B cell (primary cell): ENCODE results near the gene VEGFB. TPM values are rescaled to one million over a fixed set of nuclear protein-coding genes. Genes with fewer than 3 reads are reported as not detected.

Source experiments
- ATAC-seq: fragments of 200-7000 bp; cut with Tn5 transposase; one replicate; pipeline ENCODE4 v1.10.0; 2021; ENCODE audit warnings: low read depth, mild to moderate bottlenecking, moderate number of reproducible peaks, moderate library complexity
- CTCF ChIA-PET: fragments of 350-600 bp; sonication (Branson Sonifier 250); formaldehyde crosslinking; loops from one replicate; lab custom pipeline; 2021; ENCODE audit warnings: antibody characterized with exemption, inconsistent platforms; lab: Charles Lee
- POLR2A ChIA-PET: fragments of 350-600 bp; sonication (Branson Sonifier 250); formaldehyde crosslinking; loops from one replicate; lab custom pipeline; 2021; ENCODE audit warnings: antibody characterized with exemption; lab: Charles Lee
- DNase-seq: peaks from one replicate; pipeline ENCODE4 v3.0.0; 2013
- H2AFZ ChIP-seq: 2 replicates; pipeline ENCODE4 v1.6.1; 2012; ENCODE audit warnings: mild to moderate bottlenecking, low read depth, low read length; ENCODE audit not compliant: insufficient read depth, poor library complexity, severe bottlenecking
- H3K27ac ChIP-seq, 2 donors: 1 replicate in 1 of 2; 2 replicates in 1 of 2; pipeline ENCODE4 v1.5.1; 2012 to 2013; ENCODE audit warnings: low read length in 2 of 2, mild to moderate bottlenecking in 2 of 2, moderate library complexity in 1 of 2
- H3K27me3 ChIP-seq, 4 experiments: fragments of 200-600 bp in 1 of 4; sonication (generic) in 1 of 4; replicated peaks in 1 of 4; 1 replicate in 2 of 4; 2 replicates in 2 of 4; pipeline versions ENCODE4 v1.6.1 to v1.7.0; 2013 to 2016; ENCODE audit warnings: low read length in 3 of 4, mild to moderate bottlenecking in 2 of 4, mixed read lengths in 1 of 4, moderate library complexity in 1 of 4; ENCODE audit not compliant: insufficient read depth in 4 of 4, control insufficient read depth in 3 of 4; ENCODE audit errors: control extremely low read depth in 1 of 4
- H3K36me3 ChIP-seq, 2 experiments: replicated peaks in 1 of 2; 1 replicate in 1 of 2; 2 replicates in 1 of 2; pipeline versions ENCODE4 v1.6.1 to v1.7.1; 2013; ENCODE audit warnings: low read length in 1 of 2; ENCODE audit not compliant: insufficient read depth in 2 of 2, control insufficient read depth in 1 of 2; ENCODE audit errors: control extremely low read depth in 1 of 2, extremely low read depth in 1 of 2
- H3K4me1 ChIP-seq, 2 donors: fragments of 200-600 bp in 1 of 2; sonication (generic) in 1 of 2; 1 replicate in 1 of 2; 2 replicates in 1 of 2; pipeline versions ENCODE4 v1.5.1 to v1.6.1; 2013 to 2017; ENCODE audit warnings: low read length in 2 of 2; ENCODE audit not compliant: control insufficient read depth in 2 of 2, insufficient read depth in 2 of 2
- H3K4me2 ChIP-seq: replicated peaks from 2 replicates; pipeline ENCODE3; 2012; ENCODE audit warnings: mild to moderate bottlenecking, low read depth, low read length; ENCODE audit not compliant: poor library complexity, severe bottlenecking
- H3K4me3 ChIP-seq, 5 experiments: fragments of 200-600 bp in 1 of 5; sonication (generic) in 1 of 5; 1 replicate in 3 of 5; 2 replicates in 2 of 5; pipeline versions ENCODE4 v1.5.1 to v1.7.0; 2011 to 2016; ENCODE audit warnings: low read length in 4 of 5, mild to moderate bottlenecking in 4 of 5, low read depth in 2 of 5, control low read depth in 1 of 5, moderate library complexity in 1 of 5; ENCODE audit not compliant: insufficient read depth in 1 of 5; ENCODE audit errors: control extremely low read depth in 1 of 5, extremely low read depth in 1 of 5
- H3K79me2 ChIP-seq: fragments of 200-600 bp; sonication (generic); one replicate; pipeline ENCODE4 v1.6.0; 2016; ENCODE audit warnings: low read length; ENCODE audit not compliant: control insufficient read depth, insufficient read depth
- H3K9ac ChIP-seq: fragments of 200-600 bp; sonication (generic); 2 replicates; pipeline ENCODE4 v1.6.1; 2017; ENCODE audit warnings: mild to moderate bottlenecking, low read length, moderate library complexity
- H3K9me3 ChIP-seq, 3 donors: one replicate each; pipeline versions ENCODE4 v1.6.1 to v1.7.1; 2013; ENCODE audit warnings: low read length in 2 of 3; ENCODE audit not compliant: control insufficient read depth in 2 of 3, insufficient read depth in 1 of 3; ENCODE audit errors: control extremely low read depth in 1 of 3
- H4K20me1 ChIP-seq: 2 replicates; pipeline ENCODE4 v1.6.0; 2012; ENCODE audit warnings: mild to moderate bottlenecking, low read length; ENCODE audit not compliant: insufficient read depth, control insufficient read depth, poor library complexity, severe bottlenecking
- H3K27ac Mint-ChIP-seq: one replicate; pipeline ENCODE4 v1.8.0; 2021; ENCODE audit warnings: mixed read lengths
- H3K27me3 Mint-ChIP-seq: one replicate; pipeline ENCODE4 v1.8.0; 2021; ENCODE audit warnings: mixed read lengths
- H3K4me1 Mint-ChIP-seq: one replicate; pipeline ENCODE4 v1.8.0; 2021; ENCODE audit warnings: mixed read lengths
- H3K4me3 Mint-ChIP-seq: one replicate; pipeline ENCODE4 v1.8.0; 2021; ENCODE audit warnings: mixed read lengths
- H3K9me3 Mint-ChIP-seq: one replicate; pipeline ENCODE4 v1.8.0; 2022; ENCODE audit warnings: mixed read lengths; ENCODE audit not compliant: insufficient read depth
- EZH2 ChIP-seq: IDR thresholded peaks from 2 replicates; pipeline ENCODE4 v1.6.1; 2012; ENCODE audit warnings: borderline replicate concordance, low read depth, mild to moderate bottlenecking, moderate library complexity, low read length; ENCODE audit not compliant: insufficient read depth, poor library complexity, severe bottlenecking
- WGBS: methylation state at CpG from one replicate; pipeline ENCODE4 v1.1.5; 2013; ENCODE audit warnings: missing lambda C conversion rate; ENCODE audit not compliant: insufficient coverage; 5-methylcytosine and 5-hydroxymethylcytosine counted together
- intact Hi-C: fragments of 100-400 bp; cut with micrococcal nuclease; formaldehyde crosslinking; loops from one replicate; pipeline ENCODE4 v1.10.0; 2022
- polyA plus RNA-seq: library from polyadenylated mRNA; depleted of rRNA; stranded (reverse); fragments of >200 nt; gene quantifications from 2 replicates; pipeline ENCODE4 v1.2.3, GENCODE V29; 2012
- total RNA-seq, 2 donors: library from RNA; stranded (reverse); fragments of 120-200 nt in 1 of 2; gene quantifications; 1 replicate in 1 of 2; 2 replicates in 1 of 2; pipeline versions ENCODE4 v1.2.3 to v1.2.4, GENCODE V29; 2013 to 2022
- TF ChIP-seq, protein P1 (sequence below): fragments of 200-600 bp; IDR thresholded peaks from one replicate; pipeline ENCODE4 v1.8.0; 2022; ENCODE audit warnings: antibody characterized with exemption, mild to moderate bottlenecking

The VEGFB gene
- total and polyA plus RNA-seq, 2 donors (not counting 1 experiment from before 2014, with no cell fraction given) = 56.4 to 152 TPM

DNA sequence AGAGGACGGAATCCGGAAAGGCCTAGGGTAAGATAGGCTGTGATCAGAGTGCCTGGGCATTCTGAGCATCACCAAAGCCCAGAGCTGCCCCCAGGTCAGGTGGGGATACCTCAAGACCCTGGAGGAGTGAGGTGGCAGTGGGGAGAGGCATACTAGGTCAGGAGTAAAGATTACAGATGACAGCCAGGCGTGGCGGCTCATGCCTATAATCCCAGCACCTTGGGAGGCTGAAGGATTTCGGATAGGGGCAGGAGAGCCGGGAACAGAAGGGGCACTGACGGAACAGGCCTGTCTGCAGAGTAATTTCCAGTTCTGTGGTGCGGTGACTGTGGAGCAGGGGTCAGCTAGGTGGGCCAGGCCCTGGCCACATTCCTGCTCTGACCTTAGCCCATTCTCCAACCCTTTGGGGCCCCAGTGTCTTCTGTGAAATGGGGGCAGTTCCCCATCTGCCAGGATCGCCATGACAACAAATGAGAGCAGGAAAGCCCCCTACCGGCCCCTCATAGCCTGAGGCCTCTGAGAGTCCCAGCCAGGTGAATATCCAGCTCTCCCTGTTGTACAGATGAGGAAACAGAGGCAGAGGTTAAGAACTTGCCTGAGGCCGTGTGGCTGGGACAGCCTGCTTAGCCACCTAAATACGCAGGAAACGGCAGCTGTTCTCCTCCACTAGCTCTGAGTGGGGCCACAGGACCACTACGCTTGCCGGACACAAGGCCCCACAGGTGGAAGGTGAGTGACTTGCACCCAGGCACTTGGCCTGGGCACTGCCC is 40.8 kb downstream of the VEGFB start:
- no peak for DNase-seq
- no peaks in the 10 kb centered on the region for H4K20me1 ChIP-seq
- H3K9me3 ChIP-seq = no peaks in the 10 kb centered on the region
- H3K4me1 ChIP-seq = peaks cover 5 to 14% of the 10 kb centered on the region in 2 donors
- no peaks in the 10 kb centered on the region for H3K79me2 ChIP-seq
- WGBS = 96% methylated on average over 12 of the region's 15 CpGs
- no peaks in the 10 kb centered on the region for H3K27me3 Mint-ChIP-seq
- ChIA-PET POLR2A (interaction anchor here (0.7 to 1.2 kb wide), 2 partner anchors 10 to 207 kb away, joined by 3 to 4 read pairs; no protein-coding TSS in a partner anchor), CTCF (interaction anchor here (1.0 to 2.1 kb wide), 3 partner anchors 9 to 71 kb away, joined by 3 to 8 read pairs (median 4); partner anchors contain the start of genes BAD and CATSPERZ)
- H3K9me3 Mint-ChIP-seq = no peaks in the 10 kb centered on the region
- H3K4me3 ChIP-seq = no peak overlapping the region
- no peak overlapping the region for H3K4me3 Mint-ChIP-seq
- intact Hi-C loops = no loop called here
- H3K9ac ChIP-seq = no peak overlapping the region
- TF ChIP-seq EZH2 = no peak
- TF ChIP-seq, protein P1, sequence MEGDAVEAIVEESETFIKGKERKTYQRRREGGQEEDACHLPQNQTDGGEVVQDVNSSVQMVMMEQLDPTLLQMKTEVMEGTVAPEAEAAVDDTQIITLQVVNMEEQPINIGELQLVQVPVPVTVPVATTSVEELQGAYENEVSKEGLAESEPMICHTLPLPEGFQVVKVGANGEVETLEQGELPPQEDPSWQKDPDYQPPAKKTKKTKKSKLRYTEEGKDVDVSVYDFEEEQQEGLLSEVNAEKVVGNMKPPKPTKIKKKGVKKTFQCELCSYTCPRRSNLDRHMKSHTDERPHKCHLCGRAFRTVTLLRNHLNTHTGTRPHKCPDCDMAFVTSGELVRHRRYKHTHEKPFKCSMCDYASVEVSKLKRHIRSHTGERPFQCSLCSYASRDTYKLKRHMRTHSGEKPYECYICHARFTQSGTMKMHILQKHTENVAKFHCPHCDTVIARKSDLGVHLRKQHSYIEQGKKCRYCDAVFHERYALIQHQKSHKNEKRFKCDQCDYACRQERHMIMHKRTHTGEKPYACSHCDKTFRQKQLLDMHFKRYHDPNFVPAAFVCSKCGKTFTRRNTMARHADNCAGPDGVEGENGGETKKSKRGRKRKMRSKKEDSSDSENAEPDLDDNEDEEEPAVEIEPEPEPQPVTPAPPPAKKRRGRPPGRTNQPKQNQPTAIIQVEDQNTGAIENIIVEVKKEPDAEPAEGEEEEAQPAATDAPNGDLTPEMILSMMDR = no peak
- H3K4me2 ChIP-seq = no peak overlapping the region
- H3K27me3 ChIP-seq = no peaks in the 10 kb centered on the region
- ATAC-seq = no peak
- H2AFZ ChIP-seq = no peak overlapping the region
- no peak overlapping the region for H3K27ac Mint-ChIP-seq
- H3K27ac ChIP-seq = no peak overlapping the region
- H3K4me1 Mint-ChIP-seq = peaks cover 7% of the 10 kb centered on the region
- peaks cover 0 to 13% of the 10 kb centered on the region in 2 experiments for H3K36me3 ChIP-seq

GRCh38 chr11:64275841-64276240 is 41.5 kb downstream of the VEGFB start:
- H3K9me3 Mint-ChIP-seq = no peaks in the 10 kb centered on the region
- Histone ChIP-seq H3K4me2 (no peak overlapping the region), H3K36me3 (peaks cover 0 to 13% of the 10 kb centered on the region in 2 experiments), H3K27ac (no peak overlapping the region), H4K20me1 (no peaks in the 10 kb centered on the region), H3K4me3 (no peak overlapping the region), H3K27me3 (no peaks in the 10 kb centered on the region), H3K9ac (no peak overlapping the region), H3K4me1 (peaks cover 5 to 8% of the 10 kb centered on the region in 2 donors), H3K79me2 (no peaks in the 10 kb centered on the region), H3K9me3 (no peaks in the 10 kb centered on the region), H2AFZ (no peak overlapping the region)
- H3K27ac Mint-ChIP-seq = no peak overlapping the region
- intact Hi-C loops = no loop called here
- H3K4me1 Mint-ChIP-seq = peaks cover 4% of the 10 kb centered on the region
- no peaks in the 10 kb centered on the region for H3K27me3 Mint-ChIP-seq
- ChIA-PET POLR2A (interaction anchor here (1.2 kb wide), 1 partner anchor 9 kb away, joined by 3 read pairs; no protein-coding TSS in a partner anchor), CTCF (interaction anchor here (1.1 to 2.1 kb wide), 2 partner anchors 25 to 71 kb away, joined by 4 to 8 read pairs; partner anchors contain the start of gene CATSPERZ)
- 100% methylated on average over 1 of the region's 2 CpGs for WGBS
- ATAC-seq (no peak), DNase-seq (no peak)
- no peak overlapping the region for H3K4me3 Mint-ChIP-seq
- TF ChIP-seq EZH2 = no peak
- TF ChIP-seq, protein P1 = no peak
